ENCODE results near the gene ANKRD13D.

Gene ANKRD13D

DNA sequence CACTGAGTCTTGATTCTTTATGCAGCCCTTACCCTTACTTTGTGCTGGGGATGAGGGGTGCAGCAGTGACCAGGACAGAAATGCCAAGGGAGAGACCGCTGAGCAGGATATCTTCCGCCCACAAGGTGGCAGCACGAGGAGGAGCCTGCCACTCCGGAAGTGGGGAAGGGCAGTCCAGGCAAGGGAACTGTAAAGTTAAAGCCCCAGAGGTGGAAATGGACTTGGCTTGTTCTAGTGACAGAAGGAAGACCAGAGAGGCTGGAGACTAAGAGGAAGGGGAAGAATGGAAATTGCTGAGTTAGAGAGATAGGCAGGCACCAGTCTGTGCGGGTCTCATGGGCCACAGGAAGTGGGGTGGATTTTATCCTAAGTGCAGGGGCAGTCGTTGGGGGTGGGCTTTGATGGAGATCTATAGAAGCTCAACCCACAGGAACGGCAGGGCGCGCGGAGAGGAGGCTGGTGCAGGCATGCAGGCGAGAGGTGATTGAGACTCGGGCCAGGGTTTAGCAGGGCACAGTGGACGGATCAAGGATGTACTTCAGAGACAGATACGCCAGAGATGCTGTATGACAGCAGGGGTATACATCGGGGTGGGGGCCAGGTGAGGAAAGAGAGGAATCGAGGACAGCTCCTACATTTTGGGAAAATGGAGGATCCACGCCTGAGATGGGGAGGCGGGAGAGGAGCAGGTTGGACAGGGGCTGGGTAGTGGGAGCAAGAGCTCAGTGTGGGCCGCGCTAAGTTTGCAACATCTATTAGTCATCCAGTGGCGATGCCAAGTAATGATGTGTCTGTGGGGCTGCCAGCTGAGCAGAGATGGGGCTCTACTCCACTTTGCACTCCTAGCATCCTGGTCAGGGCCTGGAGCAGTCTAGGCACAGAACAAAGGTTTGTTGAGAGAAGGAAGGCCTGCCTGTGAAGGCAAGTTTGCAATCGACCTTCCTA is 26.1 kb upstream of the ANKRD13D start:
- DNase-seq: peak; percentile 71 to 74

DNA sequence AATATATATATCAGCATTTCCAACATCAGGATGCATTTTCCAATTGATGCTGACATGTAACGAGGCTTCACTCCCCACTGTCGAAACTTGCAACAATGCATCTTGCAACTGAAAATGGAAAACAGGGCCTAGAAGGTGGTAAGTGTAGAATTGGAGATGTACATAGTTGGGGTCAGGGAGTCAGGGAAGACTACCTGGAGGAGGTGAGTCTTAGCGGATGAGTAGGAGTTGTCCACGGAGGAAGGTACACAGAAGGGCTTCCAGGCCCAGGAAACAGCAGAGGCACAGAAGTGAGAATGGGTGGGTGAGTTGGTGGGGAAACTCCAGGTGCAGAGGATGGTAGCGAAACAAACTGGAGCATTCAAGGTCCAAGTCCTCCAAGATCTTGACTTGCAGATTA is 24.8 kb upstream of the ANKRD13D start:
- no peak for DNase-seq

DNA sequence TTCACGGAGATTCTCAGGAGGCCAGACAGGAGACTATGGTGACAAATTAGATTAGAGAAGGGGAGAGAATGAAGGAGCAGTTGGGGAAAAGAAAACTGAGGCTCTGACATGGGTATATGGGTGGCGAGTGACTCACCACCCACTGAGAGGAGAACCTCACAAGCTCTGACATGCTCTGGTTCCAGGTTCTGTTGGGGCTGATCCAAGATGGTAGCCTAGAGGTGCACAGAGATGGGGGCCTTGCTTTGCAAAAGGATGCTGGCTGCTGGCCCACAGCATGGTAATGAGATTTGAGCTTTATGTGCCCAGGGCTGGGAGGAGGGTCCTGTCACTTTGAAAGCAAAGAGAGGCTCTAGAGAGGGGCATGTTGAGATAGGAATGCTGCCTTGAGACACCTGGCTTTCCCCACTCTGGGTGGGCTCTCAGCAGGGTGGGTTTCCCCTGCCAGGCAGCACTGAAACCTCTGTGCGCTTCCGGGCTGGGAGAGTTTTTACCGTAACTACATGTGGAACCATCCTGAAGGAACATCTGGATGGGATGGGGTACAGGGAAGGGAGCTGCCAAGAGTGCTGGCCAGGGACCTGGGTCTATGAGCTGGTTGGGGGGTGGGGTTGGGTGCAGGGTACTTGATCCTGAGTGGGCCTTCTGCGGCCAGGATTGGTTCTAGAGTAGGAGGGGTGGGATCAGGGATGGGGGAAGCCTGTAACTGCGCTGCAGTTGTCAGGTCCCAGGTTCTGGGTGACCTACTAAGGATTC is 24.0 kb upstream of the ANKRD13D start:
- DNase-seq: no peak

DNA sequence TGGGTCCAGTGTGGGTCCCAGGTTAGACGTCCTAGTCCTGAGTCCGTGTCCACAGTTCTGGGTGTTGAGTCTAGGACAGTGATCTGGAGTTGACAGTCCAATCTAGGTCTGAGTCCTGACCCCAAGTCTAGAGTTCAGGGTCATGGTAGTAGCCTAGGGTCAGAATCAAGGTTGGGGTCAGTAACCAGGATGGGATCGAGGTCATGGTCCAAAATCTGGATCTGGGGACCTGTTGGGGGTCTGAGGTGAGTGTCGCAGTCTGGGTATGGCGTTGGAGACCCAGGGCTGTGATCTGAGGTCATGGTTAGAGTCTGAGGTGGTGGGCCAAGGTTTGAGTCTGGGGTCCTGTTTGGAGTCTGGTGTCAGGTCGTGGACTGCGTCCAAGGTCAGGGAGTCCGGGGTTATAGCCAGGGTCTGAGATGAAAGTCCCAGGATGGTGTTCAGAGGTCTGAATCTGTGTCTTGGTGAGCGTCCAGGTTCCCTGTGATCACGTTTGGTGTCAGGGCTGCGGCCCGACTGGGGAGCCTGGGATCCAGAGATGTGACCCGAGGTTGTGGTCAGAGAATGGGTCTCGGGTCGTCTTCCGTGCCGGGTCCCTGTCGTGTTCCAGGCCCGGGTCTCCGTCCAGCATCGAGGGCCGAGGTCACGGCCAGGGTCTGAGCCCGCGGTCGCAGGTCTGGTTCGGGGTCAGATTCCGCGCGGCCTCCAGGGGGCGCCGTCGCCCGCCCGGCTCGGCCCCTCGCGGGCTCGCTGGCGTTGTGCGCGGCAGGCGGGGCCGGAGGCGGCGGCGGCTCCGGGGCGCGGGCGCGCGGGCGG is 23.3 kb upstream of the ANKRD13D start:
- DNase-seq: peak; percentile 33 to 67

DNA sequence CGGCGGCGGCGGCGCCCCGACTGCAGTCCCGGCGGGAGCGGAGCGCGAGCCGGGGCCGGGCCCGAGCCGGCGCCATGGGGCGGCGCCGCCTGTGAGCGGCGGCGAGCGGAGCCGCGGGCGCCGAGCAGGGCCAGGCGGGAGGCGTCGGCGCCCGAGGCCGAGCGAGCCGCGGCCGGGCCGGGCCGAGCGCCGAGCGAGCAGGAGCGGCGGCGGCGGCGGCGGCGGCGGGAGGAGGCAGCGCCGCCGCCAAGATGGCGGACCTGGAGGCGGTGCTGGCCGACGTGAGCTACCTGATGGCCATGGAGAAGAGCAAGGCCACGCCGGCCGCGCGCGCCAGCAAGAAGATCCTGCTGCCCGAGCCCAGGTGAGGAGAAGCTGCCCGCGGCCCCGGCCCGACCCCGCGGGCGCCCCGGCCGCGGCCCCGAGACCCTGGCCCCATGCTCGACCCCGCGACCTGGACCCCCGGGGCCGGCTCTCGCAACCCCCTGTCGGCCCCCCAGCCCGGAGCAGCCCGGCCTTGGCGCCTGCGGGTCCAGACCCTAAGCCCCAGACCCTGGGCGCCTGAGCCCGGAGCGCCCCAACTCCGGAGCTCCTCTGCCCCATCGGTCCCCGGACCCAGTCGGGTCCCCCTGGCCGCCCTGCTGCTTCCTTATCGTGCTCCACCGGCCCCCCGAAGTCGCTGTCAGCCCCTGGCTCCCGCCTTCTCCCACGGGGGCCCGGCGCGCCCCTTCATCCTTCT is 22.5 kb upstream of the ANKRD13D start, which contains the start of gene GRK2:
TSS of gene GRK2 (plus strand) at position 25 of the 739 bp plus-strand sequence. CDS start at position 252, 227 bp downstream.
- DNase-seq: no peak

DNA sequence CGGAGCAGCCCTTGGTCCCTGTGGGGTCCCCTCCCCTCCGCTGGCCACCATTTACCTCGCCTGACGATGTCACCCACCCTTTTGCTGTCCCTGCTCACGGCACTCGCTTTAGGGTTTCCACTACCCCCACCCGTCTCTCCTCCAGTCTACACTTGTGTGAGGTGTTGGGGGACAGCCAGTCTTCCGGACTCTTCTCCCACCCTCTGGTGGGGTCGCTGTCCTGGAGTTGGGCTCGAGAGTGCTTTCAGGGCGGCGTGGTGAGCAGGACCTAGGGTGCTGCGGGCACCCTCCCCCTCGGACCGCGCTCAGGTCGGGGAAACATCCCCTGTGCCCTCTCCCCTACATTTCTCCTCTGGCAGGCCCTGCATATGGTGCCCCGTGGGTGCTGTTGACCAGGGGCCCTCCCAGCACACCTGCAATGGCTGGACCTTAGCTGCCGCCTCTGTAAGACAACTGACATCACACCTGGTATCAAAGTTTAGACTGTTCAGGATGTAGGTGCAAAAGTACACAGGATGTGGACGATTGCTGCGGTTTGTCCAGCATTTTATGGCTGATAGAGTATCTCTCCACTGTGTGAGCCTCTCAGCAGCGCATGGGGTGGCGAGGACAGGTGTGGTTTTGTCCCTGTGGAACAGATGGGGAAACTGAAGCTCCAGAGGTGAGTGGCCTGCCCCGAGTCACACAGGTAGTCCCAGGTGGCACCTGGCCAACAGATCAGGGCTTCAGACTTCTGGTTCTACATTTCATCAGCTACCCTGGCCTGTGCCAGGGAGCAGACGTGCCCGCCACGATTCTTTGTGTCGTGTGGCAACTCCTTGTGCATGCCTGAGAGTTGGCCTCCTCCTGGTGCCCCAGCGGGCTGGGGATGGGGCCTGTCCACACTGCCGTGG is 21.7 kb upstream of the ANKRD13D start:
- no peak for DNase-seq

DNA sequence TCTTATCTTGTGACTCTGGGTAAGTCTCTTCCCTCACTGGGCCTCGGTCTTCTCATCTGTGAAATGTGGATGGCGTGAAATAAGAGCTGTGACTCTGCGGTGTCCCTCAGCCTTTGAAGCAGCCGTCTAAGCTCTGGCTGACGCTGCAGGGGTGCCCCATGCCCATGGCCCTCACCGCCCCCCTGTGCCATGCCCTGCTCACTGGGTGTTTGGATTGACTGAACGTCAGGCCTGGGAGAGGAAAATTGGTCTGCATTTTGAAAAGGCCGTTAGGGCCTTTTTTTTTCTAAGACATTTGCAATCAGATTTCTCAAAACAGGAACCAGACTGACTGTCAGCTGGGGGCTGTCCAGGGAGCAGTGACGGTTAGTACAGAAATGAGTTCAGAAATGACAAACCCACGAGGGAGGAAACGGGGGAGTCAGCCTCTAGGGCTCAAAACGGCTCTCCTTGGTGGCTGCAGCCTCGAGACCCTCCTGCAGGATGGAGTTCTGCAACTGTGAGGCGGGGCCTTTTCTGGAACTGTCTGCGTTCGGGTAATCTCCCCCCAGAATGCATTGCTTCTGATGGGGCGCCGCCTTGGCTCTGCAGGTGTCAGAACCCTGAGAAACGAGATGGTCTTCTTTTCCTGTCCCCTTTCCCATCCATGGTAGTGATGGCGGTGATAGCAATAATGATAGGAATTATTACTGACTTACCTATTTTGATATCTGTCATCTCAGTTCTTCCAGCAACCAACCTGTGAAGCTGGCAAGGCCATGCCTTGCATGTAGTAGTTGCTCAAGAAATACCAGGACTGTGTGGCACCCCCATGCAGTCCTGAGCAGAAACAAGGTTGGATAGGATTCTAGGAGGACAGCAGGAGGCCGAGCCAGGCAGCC is 20.8 kb upstream of the ANKRD13D start:
- DNase-seq: no peak

DNA sequence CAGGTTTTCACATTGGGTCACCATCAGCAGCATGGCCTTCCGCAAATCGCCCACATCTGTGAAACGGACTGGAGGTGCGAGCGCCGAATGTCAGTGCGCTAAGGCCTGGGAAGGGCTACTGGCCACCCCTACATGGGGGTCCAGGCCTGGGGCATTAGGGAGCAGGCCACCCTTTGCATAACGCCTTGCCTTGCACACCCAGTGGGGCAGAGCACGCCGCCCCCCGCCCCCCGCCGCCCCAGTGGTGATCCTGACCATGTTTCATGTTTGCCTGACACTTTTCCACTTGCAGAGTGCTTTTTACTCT is 20.2 kb upstream of the ANKRD13D start:
- no peak for DNase-seq

DNA sequence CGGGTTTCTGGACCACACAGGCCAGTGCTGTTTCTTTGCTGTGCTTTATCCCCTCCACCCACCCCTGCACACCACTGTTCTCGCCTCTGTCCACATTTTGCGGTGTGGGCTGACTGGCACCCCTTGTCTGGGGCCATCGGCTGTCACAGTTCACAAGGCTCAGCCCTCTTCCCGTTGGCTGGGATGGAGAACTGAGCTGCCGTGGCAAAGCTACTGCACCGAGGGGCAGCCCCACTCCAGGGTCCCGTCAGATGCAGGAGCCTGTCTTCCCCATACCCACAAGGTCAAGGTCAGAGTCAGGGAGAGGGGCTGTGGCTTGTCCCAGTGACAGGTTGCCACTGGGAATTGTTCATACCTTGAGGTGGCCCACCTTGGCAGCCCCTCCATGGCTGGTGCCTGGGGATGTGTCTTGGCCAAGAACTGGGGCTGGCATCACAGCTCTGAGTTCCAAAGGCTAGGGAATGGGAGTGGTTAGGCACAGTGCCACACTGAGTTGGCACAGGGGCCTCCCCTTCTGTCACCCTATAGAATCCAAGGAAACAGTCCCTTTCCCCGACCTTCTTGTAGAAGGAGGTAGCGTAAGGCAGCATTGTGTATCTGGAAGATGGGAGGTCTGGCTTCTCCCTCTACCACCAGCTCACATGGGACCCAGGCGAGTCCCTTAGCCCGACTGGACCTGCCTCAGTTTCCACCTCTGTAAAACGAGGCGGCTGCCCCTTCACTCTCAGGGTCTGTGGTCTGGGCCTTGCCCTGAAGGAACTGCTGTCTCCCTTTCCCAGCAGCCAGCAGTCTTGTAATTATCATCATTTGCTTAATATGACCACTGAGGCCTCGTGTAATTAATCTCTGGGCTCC is 19.5 kb upstream of the ANKRD13D start:
- no peak for DNase-seq

DNA sequence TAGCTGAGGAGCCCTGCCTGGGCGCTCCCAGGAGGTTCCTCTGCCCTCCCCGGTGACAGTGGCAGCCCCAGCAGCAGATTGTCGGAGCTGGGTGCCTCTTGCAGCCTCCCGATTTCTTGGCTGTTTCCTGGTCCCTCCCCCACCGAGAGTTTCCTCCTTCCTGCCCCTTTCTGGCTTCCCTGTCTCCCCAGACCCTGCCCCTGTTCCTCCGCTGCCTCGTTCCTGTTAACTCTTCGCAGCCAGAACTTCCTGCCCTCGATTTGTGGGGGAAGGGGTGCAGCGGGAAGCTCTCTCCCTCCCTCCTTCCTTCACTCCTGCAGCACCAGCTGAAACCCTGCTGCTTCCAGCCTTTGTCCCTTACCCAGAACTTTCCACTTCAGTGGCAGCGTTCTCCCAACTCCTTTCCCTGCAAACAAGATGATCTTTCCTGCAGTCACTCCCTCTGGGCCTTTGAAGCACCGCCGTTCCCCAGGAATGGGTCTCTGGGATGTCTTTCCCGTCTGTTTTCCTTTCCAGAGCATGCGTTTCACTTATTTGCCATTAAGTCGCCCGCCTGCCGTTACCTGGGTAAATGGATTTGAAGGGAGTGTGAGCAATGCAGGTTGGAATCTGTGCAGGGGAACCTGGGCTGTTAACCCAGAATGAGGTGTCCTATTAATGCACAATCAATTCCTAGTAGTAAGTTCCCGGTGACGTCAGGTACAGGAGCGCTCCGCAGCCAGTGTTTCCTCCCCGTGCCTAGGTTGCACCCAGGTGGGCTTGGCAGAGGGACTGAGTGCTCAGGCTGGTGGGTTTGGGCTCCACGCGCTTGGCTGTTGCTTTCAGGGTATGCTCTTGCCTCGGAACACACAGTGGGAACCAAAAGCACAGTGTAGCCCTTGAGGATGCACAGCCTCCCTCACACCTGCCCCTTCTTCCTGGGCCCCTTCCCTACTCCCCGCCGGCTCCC is 18.6 kb upstream of the ANKRD13D start:
- peak in 1 of 2 donors; percentile 36 for DNase-seq

DNA sequence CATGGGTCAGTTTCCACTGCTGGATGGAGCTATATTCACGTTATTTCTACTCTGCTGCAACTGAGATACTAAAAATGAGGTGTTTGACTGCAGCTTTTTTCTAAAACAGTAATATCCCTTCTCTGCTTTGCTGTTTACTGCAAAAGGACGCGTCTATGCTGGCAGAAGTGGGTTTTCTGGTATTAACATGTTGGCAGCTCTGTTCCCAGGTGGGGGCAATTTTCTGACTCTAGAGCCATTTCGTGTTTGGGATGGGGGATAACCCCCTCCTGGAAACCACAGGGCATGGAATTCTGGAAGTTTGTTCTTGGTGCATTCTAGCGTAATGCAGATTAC is 17.9 kb upstream of the ANKRD13D start:
- no peak for DNase-seq

DNA sequence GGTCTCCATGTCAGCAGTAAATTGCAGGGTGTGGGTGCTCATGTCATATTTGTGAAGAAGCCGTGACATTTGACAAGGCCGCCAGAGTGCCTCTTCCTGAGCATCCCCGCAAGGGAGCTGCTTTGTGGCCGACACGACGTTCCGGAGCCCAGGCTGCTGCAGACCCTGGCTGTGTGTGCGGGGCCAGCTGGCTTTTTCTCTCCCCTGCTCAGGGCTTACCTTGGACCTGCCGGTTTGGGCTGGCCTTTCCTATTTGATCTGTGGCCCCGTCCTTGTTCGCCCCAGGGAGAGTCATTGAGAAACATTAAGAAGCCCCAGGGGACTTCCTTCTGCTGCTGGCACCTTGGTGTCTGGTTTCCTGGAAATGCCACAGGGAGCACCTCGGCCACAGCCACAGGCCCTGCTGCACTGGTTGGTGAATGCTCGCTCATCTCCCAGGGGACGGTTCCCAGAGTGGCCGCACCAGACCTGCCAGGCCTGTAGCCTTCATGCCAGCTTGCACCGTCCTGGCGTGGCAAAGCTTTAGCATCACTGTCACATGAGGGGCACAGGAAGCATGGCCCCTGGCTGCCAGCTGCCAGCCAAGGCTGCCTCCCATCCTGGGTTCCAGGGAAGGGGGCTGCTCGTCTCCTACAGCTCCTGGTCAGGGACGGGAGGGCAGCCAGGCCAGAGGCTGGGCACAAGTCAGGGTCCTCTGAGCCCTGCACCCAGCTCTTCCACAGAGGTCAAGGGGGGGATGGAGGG is 17.4 kb upstream of the ANKRD13D start:
- no peak for DNase-seq

DNA sequence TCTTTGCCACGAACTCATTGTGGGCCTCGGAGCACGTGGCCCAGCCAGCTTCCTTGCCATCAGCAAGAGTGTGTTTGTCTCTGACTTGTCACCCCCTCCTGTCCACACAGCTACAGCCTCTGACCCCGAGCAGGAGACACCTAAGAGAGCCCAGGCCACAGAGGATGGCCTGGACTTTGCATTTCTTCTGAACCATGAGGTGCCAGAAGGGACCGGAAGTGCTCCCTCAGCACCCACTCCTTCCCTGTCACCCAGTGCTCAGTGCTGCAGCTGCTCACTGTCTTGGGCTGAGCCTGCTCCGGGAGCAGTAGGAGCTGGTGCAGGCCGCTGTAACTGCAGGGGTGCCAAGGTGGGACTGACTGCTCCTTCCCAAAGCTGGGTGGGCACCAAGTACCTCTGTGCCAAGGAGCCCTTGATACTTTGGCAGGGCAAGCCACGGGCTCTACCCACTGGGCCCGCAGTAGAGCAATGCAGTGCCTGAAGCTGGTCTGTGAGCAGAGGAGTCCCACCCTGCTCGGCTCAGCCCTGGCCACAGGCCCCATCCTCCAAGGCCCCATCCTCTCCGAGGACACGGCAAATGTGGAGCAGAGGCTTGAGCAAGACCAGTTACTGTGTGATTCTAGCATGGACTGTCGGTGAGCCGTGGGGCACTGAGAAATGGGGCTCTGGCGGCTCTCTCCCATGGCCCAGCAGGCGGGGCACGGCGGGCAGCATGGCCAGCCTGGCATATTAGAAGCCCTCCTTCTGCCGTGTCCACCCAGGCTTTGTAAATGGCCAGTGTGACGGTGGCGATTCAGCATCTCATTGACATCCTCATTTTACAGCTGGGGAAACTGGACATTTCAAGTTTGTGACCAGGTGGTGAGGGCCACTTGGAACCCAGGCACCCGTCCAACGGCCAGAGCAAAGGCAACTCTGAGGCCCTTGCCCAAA is 16.5 kb upstream of the ANKRD13D start:
- no peak for DNase-seq

DNA sequence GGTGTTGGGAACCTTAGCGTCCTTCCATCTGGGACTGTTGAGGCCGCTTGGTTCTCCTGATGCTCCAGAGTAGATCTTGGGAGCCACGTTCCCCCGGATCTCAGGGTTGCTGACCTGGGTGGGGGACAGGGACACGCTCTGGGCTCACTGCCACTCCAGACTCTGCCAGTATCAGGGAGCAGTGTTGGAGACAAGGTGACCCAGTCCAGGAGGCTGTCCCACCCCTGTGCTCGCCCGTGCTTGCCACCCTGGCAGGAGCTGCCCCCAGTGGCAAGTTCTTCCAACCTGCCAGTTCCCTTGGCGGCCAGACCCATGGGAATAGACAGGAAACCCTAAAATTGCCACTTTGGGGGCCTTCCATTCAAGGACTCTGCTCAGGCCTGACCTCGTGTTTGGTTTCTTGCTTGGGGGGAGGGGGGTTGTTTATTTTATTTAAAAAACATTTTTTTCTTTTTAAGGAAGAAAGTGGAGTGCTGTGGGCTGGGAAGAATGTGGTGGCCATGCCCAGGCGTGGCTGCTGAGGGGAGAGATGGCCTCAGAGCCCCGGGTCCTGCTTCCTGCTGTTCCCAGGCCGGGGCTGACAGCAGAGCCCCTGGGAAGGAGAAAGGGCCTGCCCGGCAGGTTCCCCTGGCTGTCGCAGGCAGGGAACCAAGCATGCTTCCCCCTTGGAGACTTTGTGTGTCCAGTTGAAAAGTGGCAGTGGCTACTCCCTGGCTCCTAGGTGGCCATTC is 15.7 kb upstream of the ANKRD13D start:
- DNase-seq: no peak

DNA sequence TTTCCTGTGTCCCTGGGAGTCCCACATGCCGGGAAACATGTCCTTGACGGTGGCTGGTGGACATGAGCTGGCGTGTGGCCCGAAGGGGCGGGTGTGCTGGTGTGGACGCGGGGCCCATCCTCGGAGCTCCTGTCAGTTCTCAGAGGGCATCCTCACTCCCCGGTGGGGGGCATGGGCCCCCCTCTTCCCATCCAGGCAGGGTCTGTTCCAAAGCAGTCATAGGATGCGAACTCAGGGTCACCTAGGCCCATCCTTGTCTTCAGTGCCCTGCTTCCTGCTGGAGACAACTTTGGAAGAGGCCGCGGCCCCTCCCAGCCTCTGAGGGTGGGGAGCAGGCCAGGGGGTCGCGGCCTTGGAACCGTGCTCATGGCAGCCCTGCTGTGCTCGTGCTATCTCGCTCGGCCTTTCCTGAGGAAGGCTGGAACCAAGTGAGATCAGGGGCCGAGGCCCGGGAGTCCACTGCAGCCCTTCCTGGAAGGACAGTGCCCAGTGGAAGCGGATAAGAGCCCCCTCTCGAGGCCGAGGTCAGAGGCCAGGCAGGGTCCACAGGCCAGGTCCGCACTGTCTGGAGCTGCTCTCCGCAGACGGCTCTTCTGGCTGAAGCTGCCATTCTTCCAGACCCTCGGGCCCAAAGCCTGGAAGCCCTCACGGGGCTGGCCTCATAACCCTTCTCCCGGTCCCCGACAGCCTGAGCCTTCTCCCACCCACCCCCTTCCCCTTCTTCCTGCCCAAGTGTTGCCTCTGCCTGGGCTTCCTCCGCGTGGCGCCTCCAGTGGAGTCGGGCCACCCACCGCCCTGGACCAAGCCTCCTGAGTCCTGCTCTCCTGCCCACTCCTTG is 14.1 kb upstream of the ANKRD13D start:
- no peak for DNase-seq
